HepG2 (cell line): Measurements from ENCODE around the gene SNRNP48. TPM values are rescaled to one million over a fixed set of nuclear protein-coding genes. Genes with fewer than 3 reads are reported as not detected.

Source experiments
- ATAC-seq: fragments of 200-7000 bp; cut with Tn5 transposase; 3 replicates; pipeline ENCODE4 v1.9.1; 2020; ENCODE audit warnings: mild to moderate bottlenecking, moderate library complexity
- BruUV-seq: library from RNA; stranded (reverse); fragments of 400-500 nt; replicated peaks from 2 replicates; lab custom pipeline; 2021; lab: Mats Ljungman, UMichigan
- CTCF ChIA-PET: fragments of 300-600 bp; formaldehyde crosslinking; extraction: SDS; loops from one replicate; lab custom pipeline; 2021; ENCODE audit warnings: low total read pairs, inconsistent platforms, low intra/inter-chr PET ratio; lab: Yijun Ruan, JAX
- POLR2A ChIA-PET: fragments of 350-600 bp; sonication (Branson Sonifier 250); formaldehyde crosslinking; loops from one replicate; lab custom pipeline; 2020; ENCODE audit warnings: antibody characterized with exemption, inconsistent platforms; lab: Yijun Ruan, JAX
- DNase-seq: peaks from one replicate; pipeline ENCODE4 v3.0.0-alpha.2; 2015; ENCODE audit warnings: low spot score
- FAIRE-seq: peaks from 3 replicates; lab custom pipeline; 2011; peaks lifted over from hg19 to GRCh38; lab: Jason Lieb, UNC
- H2AFZ ChIP-seq: one replicate; pipeline ENCODE4 v1.6.1; 2011; ENCODE audit warnings: low read length, inconsistent platforms
- H3K27ac ChIP-seq: fragments of 300-600 bp; 3 replicates; pipeline ENCODE4 v1.8.0; 2011; ENCODE audit warnings: mixed run types, mild to moderate bottlenecking, mixed read lengths, low read length, inconsistent platforms; ENCODE audit not compliant: insufficient read depth; ENCODE audit errors: extremely low read length
- H3K27me3 ChIP-seq, 2 experiments: fragments of 200-600 bp in 1 of 2; 2 replicates in 1 of 2; 3 replicates in 1 of 2; pipeline versions ENCODE4 v1.6.0 to v1.8.0; 2011; ENCODE audit warnings: low read length in 2 of 2, mild to moderate bottlenecking in 2 of 2, moderate library complexity in 2 of 2, inconsistent platforms in 1 of 2; ENCODE audit not compliant: insufficient read depth in 2 of 2, control insufficient read depth in 1 of 2
- H3K36me3 ChIP-seq, 2 experiments: fragments of 200-600 bp in 1 of 2; replicated peaks in 1 of 2; 2 replicates in 1 of 2; 3 replicates in 1 of 2; pipeline versions ENCODE4 v1.5.1 to v1.8.0; 2011; ENCODE audit warnings: low read length in 2 of 2, inconsistent platforms in 1 of 2; ENCODE audit not compliant: insufficient read depth in 2 of 2, control insufficient read depth in 1 of 2
- H3K4me1 ChIP-seq: 2 replicates; pipeline ENCODE4 v1.5.1; 2012; ENCODE audit warnings: low read length, inconsistent platforms; ENCODE audit not compliant: insufficient read depth
- H3K4me2 ChIP-seq: 2 replicates; pipeline ENCODE4 v1.6.0; 2011; ENCODE audit warnings: low read depth, low read length, inconsistent platforms
- H3K4me3 ChIP-seq, 3 experiments: fragments of 200-600 bp in 1 of 3; sonication (generic), shearing (Covaris generic) in 1 of 3; replicated peaks in 1 of 3; 2 replicates each; pipeline ENCODE4 v1.5.1; 2011 to 2016; ENCODE audit warnings: low read length in 3 of 3, inconsistent platforms in 2 of 3, low read depth in 2 of 3, mild to moderate bottlenecking in 2 of 3, control low read depth in 1 of 3, mixed read lengths in 1 of 3; ENCODE audit not compliant: insufficient read depth in 1 of 3
- H3K79me2 ChIP-seq: one replicate; pipeline ENCODE4 v1.6.1; 2011; ENCODE audit warnings: low read length, inconsistent platforms; ENCODE audit not compliant: insufficient read depth
- H3K9ac ChIP-seq: 2 replicates; pipeline ENCODE4 v1.6.0; 2011; ENCODE audit warnings: mild to moderate bottlenecking, low read depth, low read length, inconsistent platforms; ENCODE audit not compliant: insufficient read depth
- H3K9me3 ChIP-seq: 2 replicates; pipeline ENCODE4 v1.5.1; 2012; ENCODE audit warnings: mild to moderate bottlenecking, low read length
- H4K20me1 ChIP-seq: 2 replicates; pipeline ENCODE4 v1.6.0; 2011; ENCODE audit warnings: inconsistent platforms, mild to moderate bottlenecking, low read length, moderate library complexity; ENCODE audit not compliant: insufficient read depth
- RBM22 ChIP-seq: fragments of 200-400 bp; formaldehyde crosslinking; optimal IDR thresholded peaks from 2 replicates; pipeline ENCODE3; 2017; ENCODE audit warnings: mild to moderate bottlenecking, low read length, moderate library complexity
- ZMYM2 ChIP-seq: sonication (generic); formaldehyde crosslinking; IDR thresholded peaks from 2 replicates; pipeline ENCODE4 v1.8.0; 2022; ENCODE audit warnings: mild to moderate bottlenecking, missing genetic modification reagents
- ZNF296 ChIP-seq: sonication (generic); formaldehyde crosslinking; conservative IDR thresholded peaks from 2 replicates; pipeline ENCODE4 v1.5.0; 2020; ENCODE audit warnings: mild to moderate bottlenecking, missing genetic modification reagents
- ZNF317 ChIP-seq: sonication (generic); formaldehyde crosslinking; IDR thresholded peaks from 2 replicates; pipeline ENCODE4 v1.5.0; 2020; ENCODE audit warnings: mild to moderate bottlenecking, missing genetic modification reagents
- WGBS: methylation state at CpG from one replicate; pipeline ENCODE4 v1.1.6; 2017; ENCODE audit warnings: low lambda C conversion rate; 5-methylcytosine and 5-hydroxymethylcytosine counted together
- in situ Hi-C: cut with HindIII; loops from 2 replicates; pipeline ENCODE4 v1.10.0; 2017; ENCODE audit warnings: low pct_unique_long_range_greater_than_20kb; ENCODE audit not compliant: extremely low pct_ligation_motif_present
- intact Hi-C: fragments of 100-400 bp; cut with micrococcal nuclease; formaldehyde crosslinking; loops from one replicate; pipeline ENCODE4 v1.10.0; 2022; ENCODE audit not compliant: unreplicated experiment
- polyA plus RNA-seq, 8 experiments: library from polyadenylated mRNA; depleted of rRNA in 3 of 8; stranded (reverse) in 7 of 8; unstranded in 1 of 8; fragments of >200 nt; fragmentation: Illumina TruSeq in 4 of 8; extraction: Trizol in 4 of 8; gene quantifications; 2 replicates each; pipeline versions ENCODE4 v1.2.1 to v1.2.3, GENCODE V29; 2011 to 2016; ENCODE audit warnings: low read depth in 4 of 8, missing spikeins in 1 of 8, mixed read lengths in 1 of 8; ENCODE audit not compliant: insufficient read depth in 1 of 8
- total RNA-seq, 5 experiments: library from RNA; depleted of rRNA; stranded (reverse); fragments of >200 nt; fragmentation: Illumina TruSeq; extraction: Trizol; gene quantifications; 2 replicates each; pipeline ENCODE4 v1.2.3, GENCODE V29; 2016; ENCODE audit warnings: low read depth in 1 of 5
- TF ChIP-seq, protein P1 (sequence below): sonication (generic); formaldehyde crosslinking; IDR thresholded peaks from 2 replicates; pipeline ENCODE4 v1.5.0; 2020; ENCODE audit warnings: mild to moderate bottlenecking, missing genetic modification reagents, moderate library complexity
- TF ChIP-seq, protein P2 (sequence below): sonication (generic); formaldehyde crosslinking; IDR thresholded peaks from 2 replicates; pipeline ENCODE4 v1.4.0; 2020; ENCODE audit warnings: missing genetic modification reagents
- TF ChIP-seq, protein P3 (sequence below), 2 experiments: fragments of 450-650 bp in 1 of 2; sonication (generic) in 1 of 2; formaldehyde crosslinking in 1 of 2; IDR thresholded peaks; 2 replicates each; pipeline versions ENCODE4 v1.6.1 to v1.8.0; 2016 to 2022; ENCODE audit warnings: antibody characterized with exemption in 1 of 2, mild to moderate bottlenecking in 1 of 2, missing genetic modification reagents in 1 of 2

SNRNP48 gene
- total and polyA plus RNA-seq, 2 of the 13 experiments (the other 11 are each of a cell fraction or from before 2014, with no cell fraction given), result 17.5 to 47.5 TPM

DNA sequence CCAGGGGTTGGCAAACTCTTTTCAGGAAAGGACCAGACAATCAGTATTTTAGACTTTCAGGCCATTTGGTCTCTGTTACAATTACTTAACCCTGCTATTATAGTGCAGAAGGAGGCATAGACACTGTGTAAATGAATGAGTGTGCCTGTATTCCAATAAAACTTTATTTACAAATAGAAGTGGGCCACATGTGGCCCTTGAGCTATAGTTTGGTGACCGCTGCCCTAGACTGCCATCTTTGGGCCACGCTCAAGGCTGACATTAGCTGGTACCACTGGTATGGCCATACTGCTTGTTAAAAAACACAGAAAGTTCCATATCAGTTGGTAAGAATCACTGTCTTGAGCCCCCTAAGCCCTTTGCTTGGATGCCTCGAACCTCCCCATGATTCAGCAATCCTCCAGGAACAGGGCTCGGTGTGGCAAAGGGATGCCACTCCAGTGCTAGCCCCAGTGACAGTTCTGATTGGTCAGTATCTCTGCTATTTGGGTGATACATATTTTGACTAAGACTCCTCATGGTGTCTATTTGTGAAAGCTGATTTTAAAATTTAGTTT is 23.3 kb upstream of the SNRNP48 start:
- intact Hi-C loops (no loop called here), in situ Hi-C loops (no loop called here)
- no peak overlapping the region for H3K9ac ChIP-seq
- no peak overlapping the region for H2AFZ ChIP-seq
- H3K4me3 ChIP-seq, result no peak overlapping the region
- FAIRE-seq (no peak), DNase-seq (no peak), ATAC-seq (no peak)
- peaks cover 58 to 96% of the 10 kb centered on the region in 2 experiments for H3K36me3 ChIP-seq
- 96% methylated on average over 4 of the region's 4 CpGs for WGBS
- no peak overlapping the region for H3K4me2 ChIP-seq
- peaks cover 12% of the 10 kb centered on the region for H3K79me2 ChIP-seq
- POLR2A ChIA-PET, result interaction anchor here (0.5 to 1.3 kb wide), 3 partner anchors 15 to 142 kb away, joined by 3 read pairs; partner anchors contain the start of gene DSP
- no peaks in the 10 kb centered on the region for H3K9me3 ChIP-seq
- CTCF ChIA-PET, result no interaction called here
- no TSS peak for BruUV-seq
- H3K27me3 ChIP-seq, result no peaks in the 10 kb centered on the region
- no peak overlapping the region for H3K27ac ChIP-seq
- peaks cover 4% of the 10 kb centered on the region; the same call in 1 of the 2 replicates for H4K20me1 ChIP-seq
- peaks cover 11% of the 10 kb centered on the region for H3K4me1 ChIP-seq
- TF ChIP-seq RBM22, result peak; percentile 63
- no peak for TF ChIP-seq ZNF296 (CRISPR knock-in tag)
- TF ChIP-seq ZMYM2 (CRISPR knock-in tag), result no peak
- TF ChIP-seq ZNF317 (CRISPR knock-in tag), result no peak
- TF ChIP-seq, protein P1, sequence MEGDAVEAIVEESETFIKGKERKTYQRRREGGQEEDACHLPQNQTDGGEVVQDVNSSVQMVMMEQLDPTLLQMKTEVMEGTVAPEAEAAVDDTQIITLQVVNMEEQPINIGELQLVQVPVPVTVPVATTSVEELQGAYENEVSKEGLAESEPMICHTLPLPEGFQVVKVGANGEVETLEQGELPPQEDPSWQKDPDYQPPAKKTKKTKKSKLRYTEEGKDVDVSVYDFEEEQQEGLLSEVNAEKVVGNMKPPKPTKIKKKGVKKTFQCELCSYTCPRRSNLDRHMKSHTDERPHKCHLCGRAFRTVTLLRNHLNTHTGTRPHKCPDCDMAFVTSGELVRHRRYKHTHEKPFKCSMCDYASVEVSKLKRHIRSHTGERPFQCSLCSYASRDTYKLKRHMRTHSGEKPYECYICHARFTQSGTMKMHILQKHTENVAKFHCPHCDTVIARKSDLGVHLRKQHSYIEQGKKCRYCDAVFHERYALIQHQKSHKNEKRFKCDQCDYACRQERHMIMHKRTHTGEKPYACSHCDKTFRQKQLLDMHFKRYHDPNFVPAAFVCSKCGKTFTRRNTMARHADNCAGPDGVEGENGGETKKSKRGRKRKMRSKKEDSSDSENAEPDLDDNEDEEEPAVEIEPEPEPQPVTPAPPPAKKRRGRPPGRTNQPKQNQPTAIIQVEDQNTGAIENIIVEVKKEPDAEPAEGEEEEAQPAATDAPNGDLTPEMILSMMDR, result peak; percentile 26; the same call in 1 of the 2 replicates
- TF ChIP-seq, protein P2, sequence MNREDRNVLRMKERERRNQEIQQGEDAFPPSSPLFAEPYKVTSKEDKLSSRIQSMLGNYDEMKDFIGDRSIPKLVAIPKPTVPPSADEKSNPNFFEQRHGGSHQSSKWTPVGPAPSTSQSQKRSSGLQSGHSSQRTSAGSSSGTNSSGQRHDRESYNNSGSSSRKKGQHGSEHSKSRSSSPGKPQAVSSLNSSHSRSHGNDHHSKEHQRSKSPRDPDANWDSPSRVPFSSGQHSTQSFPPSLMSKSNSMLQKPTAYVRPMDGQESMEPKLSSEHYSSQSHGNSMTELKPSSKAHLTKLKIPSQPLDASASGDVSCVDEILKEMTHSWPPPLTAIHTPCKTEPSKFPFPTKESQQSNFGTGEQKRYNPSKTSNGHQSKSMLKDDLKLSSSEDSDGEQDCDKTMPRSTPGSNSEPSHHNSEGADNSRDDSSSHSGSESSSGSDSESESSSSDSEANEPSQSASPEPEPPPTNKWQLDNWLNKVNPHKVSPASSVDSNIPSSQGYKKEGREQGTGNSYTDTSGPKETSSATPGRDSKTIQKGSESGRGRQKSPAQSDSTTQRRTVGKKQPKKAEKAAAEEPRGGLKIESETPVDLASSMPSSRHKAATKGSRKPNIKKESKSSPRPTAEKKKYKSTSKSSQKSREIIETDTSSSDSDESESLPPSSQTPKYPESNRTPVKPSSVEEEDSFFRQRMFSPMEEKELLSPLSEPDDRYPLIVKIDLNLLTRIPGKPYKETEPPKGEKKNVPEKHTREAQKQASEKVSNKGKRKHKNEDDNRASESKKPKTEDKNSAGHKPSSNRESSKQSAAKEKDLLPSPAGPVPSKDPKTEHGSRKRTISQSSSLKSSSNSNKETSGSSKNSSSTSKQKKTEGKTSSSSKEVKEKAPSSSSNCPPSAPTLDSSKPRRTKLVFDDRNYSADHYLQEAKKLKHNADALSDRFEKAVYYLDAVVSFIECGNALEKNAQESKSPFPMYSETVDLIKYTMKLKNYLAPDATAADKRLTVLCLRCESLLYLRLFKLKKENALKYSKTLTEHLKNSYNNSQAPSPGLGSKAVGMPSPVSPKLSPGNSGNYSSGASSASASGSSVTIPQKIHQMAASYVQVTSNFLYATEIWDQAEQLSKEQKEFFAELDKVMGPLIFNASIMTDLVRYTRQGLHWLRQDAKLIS, result no peak
- TF ChIP-seq, protein P3, sequence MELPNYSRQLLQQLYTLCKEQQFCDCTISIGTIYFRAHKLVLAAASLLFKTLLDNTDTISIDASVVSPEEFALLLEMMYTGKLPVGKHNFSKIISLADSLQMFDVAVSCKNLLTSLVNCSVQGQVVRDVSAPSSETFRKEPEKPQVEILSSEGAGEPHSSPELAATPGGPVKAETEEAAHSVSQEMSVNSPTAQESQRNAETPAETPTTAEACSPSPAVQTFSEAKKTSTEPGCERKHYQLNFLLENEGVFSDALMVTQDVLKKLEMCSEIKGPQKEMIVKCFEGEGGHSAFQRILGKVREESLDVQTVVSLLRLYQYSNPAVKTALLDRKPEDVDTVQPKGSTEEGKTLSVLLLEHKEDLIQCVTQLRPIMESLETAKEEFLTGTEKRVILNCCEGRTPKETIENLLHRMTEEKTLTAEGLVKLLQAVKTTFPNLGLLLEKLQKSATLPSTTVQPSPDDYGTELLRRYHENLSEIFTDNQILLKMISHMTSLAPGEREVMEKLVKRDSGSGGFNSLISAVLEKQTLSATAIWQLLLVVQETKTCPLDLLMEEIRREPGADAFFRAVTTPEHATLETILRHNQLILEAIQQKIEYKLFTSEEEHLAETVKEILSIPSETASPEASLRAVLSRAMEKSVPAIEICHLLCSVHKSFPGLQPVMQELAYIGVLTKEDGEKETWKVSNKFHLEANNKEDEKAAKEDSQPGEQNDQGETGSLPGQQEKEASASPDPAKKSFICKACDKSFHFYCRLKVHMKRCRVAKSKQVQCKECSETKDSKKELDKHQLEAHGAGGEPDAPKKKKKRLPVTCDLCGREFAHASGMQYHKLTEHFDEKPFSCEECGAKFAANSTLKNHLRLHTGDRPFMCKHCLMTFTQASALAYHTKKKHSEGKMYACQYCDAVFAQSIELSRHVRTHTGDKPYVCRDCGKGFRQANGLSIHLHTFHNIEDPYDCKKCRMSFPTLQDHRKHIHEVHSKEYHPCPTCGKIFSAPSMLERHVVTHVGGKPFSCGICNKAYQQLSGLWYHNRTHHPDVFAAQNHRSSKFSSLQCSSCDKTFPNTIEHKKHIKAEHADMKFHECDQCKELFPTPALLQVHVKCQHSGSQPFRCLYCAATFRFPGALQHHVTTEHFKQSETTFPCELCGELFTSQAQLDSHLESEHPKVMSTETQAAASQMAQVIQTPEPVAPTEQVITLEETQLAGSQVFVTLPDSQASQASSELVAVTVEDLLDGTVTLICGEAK (IDR thresholded peaks at IDR 0.05), result peak; percentile 76
- TF ChIP-seq, protein P3 (CRISPR knock-in tag; IDR thresholded peaks at IDR 0.05), result peak; percentile 98
